Measurements from ENCODE around the gene CSNK2A1. TPM values are rescaled to one million over a fixed set of nuclear protein-coding genes. Genes with fewer than 3 reads are reported as not detected.
"Not testable (repeated sequence)": the region's sequence is repeated elsewhere in the genome, so short reads cannot be mapped to it uniquely, and the experiment has no call there.

CSNK2A1 gene
- total RNA-seq (2014; rRNA removed; shearing (Covaris generic); ENCODE audit: low replicate concordance) = 110 and 119 TPM in 2 replicates

DNA sequence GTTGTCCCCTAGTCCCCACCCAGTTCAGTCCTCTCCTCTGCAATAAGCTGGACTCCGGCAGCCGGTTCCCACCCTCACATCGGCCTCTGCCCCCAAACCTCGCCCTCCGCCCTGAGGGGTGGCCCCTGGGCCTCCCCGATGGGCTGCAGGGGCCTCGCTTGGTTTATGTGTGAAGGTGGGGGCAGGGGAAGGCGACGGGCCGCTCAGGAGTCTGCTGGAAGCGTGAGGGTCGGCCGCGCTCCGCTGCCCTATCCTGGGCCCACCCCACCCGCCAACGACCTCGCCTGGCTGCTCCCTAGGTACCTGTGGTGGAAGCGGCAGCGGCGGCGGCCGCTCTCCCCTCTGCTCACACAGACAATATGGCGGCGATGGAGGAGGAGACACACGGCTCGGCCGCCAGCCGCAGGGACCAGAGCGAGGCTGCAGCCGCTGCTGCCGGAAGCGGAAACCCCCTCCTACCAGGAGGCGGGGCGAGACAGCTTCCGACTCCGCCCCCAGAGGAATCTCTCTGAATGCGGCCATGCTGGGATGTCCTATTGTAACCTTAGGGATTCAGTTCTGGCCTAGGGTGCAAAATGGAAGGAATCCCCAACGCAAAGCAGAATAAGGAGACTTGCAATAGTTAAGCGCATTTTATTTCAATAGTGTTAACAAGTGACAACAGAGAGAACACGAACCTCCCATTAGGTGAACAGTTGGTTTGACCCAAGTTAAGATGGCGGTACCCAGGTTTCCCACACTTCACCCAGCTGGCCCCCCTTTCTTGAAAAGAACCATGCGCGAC lies at the start of gene CSNK2A1:
Gene CSNK2A1 (minus strand): TSS at position 422 of the 784 bp plus-strand sequence. CDS start 35,239 bp downstream, outside the sequence.
- Histone ChIP-seq H3K36me3 (peaks cover 40% of the 10 kb centered on the region), H3K9me3 (peaks cover 16% of the 10 kb centered on the region), H3K27me3 (no peaks in the 10 kb centered on the region), H3K4me3 (peak within 1 kb of the TSS; percentile 96)
- DNase-seq = peak; percentile 87

GRCh38 chr20:592506-592905 lies 48.9 kb upstream of the CSNK2A1 start:
- Histone ChIP-seq H3K27me3 (no peaks in the 10 kb centered on the region), H3K9me3 (no peaks in the 10 kb centered on the region), H3K36me3 (no peaks in the 10 kb centered on the region), H3K4me3 (no peak overlapping the region)
- no peak for DNase-seq

DNA sequence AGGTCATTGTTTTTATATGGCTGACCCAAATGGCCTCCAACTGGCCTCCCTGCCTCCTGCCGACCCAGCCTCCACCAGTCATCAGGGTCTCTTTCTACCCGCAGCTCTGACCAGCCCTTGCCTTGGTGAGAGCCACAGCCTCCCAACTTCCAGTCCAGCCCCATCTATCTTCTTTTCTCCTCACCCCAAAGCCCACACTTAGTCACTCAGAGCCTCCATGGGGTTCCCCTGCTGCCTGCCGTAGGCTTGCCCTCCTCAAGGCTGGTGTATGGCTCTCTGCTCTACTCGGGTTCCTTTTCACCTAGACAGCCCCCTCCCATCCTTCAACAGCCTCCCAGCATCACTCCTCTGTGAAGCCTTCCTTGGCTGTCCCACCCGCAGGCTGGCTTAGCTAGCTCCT lies 48.4 kb upstream of the CSNK2A1 start:
- Histone ChIP-seq H3K27me3 (no peaks in the 10 kb centered on the region), H3K9me3 (no peaks in the 10 kb centered on the region), H3K36me3 (no peaks in the 10 kb centered on the region), H3K4me3 (no peak overlapping the region)
- DNase-seq = no peak

GRCh38 chr20:588932-589672 lies 45.5 kb upstream of the CSNK2A1 start:
- DNase-seq = no peak
- Histone ChIP-seq H3K27me3 (no peaks in the 10 kb centered on the region), H3K36me3 (no peaks in the 10 kb centered on the region), H3K4me3 (no peak overlapping the region), H3K9me3 (no peaks in the 10 kb centered on the region)

DNA sequence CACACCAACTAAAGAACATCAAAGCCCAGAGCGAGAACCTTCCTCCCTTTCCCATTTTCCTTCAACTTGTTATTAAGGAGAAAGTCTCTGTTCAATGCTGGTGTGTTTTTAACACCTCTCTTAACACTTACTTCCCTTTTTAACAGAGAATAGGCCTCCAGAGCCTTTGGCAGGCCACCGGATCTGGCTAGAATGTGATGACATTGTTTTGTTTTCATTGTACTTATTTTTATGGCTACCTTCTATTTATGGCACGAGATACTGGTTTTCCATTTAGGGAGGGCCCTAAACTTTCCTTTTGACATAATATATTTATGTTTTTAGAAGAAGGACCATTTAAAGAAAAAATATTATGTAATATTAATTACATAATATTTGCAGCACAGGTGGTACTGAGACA lies 44.9 kb upstream of the CSNK2A1 start:
- H3K27me3 ChIP-seq = no peaks in the 10 kb centered on the region
- DNase-seq = no peak
- no peak overlapping the region for H3K4me3 ChIP-seq
- no peaks in the 10 kb centered on the region for H3K36me3 ChIP-seq
- H3K9me3 ChIP-seq = no peaks in the 10 kb centered on the region

- no peaks in the 10 kb centered on the region for H3K36me3 ChIP-seq
- H3K4me3 ChIP-seq = no peak overlapping the region
- DNase-seq = no peak
- no peaks in the 10 kb centered on the region for H3K9me3 ChIP-seq
- H3K27me3 ChIP-seq = no peaks in the 10 kb centered on the region
Measured at GRCh38 chr20:584971-585301, 41.3 kb upstream of the CSNK2A1 start.

- Histone ChIP-seq H3K36me3 (no peaks in the 10 kb centered on the region), H3K4me3 (no peak overlapping the region), H3K27me3 (no peaks in the 10 kb centered on the region), H3K9me3 (no peaks in the 10 kb centered on the region)
- DNase-seq = no peak
Measured at GRCh38 chr20:584161-584970, 40.8 kb upstream of the CSNK2A1 start.

GRCh38 chr20:582204-582603 lies 38.6 kb upstream of the CSNK2A1 start:
- no peak for DNase-seq
- Histone ChIP-seq H3K36me3 (no peaks in the 10 kb centered on the region), H3K4me3 (no peak overlapping the region), H3K9me3 (no peaks in the 10 kb centered on the region), H3K27me3 (no peaks in the 10 kb centered on the region)

DNA sequence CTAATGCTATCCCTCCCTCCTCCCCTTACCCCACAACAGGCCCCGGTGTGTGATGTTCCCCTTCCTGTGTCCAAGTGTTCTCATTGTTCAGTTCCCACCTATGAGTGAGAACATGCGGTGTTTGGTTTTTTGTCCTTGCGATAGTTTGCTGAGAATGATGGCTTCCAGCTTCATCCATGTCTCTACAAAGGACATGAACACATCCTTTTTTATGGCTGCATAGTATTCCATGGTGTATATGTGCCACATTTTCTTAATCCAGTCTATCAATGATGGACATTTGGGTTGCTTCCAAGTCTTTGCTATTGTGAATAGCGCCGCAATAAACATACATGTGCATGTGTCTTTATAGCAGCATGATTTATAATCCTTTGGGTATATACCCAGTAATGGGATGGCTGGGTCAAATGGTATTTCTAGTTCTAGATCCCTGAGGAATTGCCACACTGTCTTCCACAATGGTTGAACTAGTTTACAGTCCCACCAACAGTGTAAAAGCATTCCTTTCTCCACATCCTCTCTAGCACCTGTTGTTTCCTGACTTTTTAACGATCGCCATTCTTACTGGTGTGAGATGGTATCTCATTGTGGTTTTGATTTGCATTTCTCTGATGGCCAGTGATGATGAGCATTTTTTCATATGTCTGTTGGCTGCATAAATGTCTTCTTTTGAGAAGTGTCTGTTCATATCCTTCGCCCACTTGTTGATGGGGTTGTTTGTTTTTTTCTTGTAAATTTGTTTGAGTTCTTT lies 35.5 kb upstream of the CSNK2A1 start:
- not testable (repeated sequence) for H3K9me3 ChIP-seq, H3K27me3 ChIP-seq, H3K4me3 ChIP-seq, H3K36me3 ChIP-seq, DNase-seq

DNA sequence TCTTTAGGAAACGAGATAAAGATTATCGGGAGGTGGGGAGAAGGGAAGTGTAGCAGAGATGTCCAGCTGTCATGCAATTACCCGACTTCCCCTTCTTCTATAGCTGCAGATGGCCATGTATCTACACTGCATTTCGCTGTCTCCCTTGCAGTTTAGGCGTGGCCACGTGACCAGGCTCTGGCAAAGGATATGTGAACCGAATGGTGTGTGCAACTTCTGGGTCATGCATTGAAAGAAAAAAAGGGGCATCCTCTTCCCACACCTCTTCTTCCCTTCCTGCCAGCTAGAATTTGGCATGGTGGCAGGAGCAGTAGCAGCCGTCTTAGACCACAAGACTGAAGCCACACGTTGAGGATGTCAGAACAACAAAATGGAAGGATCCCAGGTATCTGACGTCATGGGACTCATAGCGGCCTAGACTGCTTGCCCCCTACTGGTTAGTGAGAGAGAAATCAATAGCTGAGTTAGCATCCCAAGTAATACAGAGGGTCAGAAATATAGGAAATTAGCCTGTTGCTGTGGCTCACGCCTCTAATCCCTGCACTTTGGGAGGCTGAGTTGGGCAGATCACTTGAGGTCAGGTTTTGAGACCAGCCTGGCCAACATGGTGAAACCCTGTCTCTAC lies 33.7 kb upstream of the CSNK2A1 start:
- no peaks in the 10 kb centered on the region for H3K9me3 ChIP-seq
- no peak overlapping the region for H3K4me3 ChIP-seq
- H3K36me3 ChIP-seq = no peaks in the 10 kb centered on the region
- DNase-seq = no peak
- no peaks in the 10 kb centered on the region for H3K27me3 ChIP-seq

- Histone ChIP-seq H3K9me3 (no peaks in the 10 kb centered on the region), H3K36me3 (no peaks in the 10 kb centered on the region), H3K27me3 (no peaks in the 10 kb centered on the region), H3K4me3 (no peak overlapping the region)
- no peak for DNase-seq
Measured at GRCh38 chr20:576156-576555, 32.6 kb upstream of the CSNK2A1 start.

- Histone ChIP-seq H3K9me3 (no peaks in the 10 kb centered on the region), H3K27me3 (no peaks in the 10 kb centered on the region), H3K36me3 (no peaks in the 10 kb centered on the region), H3K4me3 (no peak overlapping the region)
- no peak for DNase-seq
Measured at GRCh38 chr20:575230-575629, 31.6 kb upstream of the CSNK2A1 start.

DNA sequence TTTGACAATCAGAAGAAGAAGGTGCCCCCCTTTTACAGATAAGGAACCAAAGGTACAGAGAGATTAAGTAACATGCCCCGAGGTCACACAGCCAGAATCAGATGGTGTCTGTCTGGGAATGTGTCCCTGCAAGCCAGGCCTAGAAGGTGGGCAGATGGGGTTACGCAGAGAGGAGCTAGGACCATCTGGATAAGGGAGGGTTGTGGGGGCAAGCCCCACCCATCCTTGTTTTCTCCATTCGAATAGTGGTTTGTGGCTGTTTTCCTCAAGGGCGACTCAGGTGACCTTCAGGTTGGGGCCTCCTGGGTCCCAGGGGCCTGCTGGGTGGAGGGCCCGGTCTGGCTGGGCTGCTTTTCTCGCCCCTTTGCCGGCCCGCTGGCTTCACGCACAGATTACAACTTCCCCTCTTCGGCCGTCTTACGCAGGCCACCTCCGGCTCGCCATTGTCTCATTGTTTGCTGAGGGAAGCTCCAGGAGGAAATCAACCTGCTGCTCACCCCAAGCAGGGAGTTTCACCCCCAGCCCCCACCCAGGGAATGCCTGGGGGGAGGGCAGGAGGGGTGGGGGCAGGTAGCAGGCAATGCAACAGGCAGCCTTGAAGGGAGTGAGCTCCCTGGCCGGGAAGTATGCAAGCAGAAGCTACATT lies 30.8 kb upstream of the CSNK2A1 start:
- no peak for DNase-seq
- no peak overlapping the region for H3K4me3 ChIP-seq
- no peaks in the 10 kb centered on the region for H3K36me3 ChIP-seq
- H3K9me3 ChIP-seq = no peaks in the 10 kb centered on the region
- no peaks in the 10 kb centered on the region for H3K27me3 ChIP-seq

DNA sequence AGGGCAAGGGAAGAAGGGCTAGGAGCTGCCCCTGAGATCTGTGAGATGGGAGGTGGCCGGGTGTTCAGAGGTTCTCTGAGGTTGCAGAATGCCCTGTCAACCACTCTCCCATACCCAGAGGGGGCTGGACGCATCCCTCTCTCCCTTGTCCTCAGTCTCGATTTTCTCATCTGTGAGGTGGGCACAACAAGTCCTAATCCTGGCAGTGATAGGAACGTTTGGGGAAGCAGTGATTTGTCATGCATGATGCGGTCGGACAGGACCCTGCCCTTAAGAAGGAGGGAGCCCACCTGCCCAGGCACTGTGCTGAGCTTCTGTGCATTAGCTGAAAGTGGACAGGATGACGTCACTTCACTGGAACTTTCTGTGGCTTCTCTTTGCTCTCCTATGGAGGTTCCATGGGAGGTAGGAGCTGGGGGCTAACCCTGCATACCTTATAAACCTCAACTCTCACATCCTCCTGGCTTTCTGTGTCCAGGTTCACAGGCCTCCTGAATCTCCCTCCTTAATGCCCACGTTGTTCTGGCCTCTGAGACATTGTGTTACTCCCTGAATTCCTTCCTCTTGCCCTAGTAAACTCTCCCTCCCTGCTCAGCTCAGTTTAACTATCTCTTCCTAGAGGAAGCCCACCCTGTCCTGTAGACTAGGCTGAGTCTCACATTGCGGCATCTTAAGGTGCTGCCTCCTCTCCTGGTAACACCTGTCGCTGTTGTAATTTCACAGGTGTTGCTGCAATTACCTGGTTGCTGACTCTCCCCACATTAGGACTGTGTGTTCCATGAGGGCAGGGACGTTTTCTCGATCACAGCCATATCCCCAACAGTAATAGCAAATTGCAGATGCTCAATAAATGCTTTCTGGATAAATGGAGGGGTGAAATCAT lies 30.1 kb upstream of the CSNK2A1 start:
- no peaks in the 10 kb centered on the region for H3K36me3 ChIP-seq
- DNase-seq = no peak

DNA sequence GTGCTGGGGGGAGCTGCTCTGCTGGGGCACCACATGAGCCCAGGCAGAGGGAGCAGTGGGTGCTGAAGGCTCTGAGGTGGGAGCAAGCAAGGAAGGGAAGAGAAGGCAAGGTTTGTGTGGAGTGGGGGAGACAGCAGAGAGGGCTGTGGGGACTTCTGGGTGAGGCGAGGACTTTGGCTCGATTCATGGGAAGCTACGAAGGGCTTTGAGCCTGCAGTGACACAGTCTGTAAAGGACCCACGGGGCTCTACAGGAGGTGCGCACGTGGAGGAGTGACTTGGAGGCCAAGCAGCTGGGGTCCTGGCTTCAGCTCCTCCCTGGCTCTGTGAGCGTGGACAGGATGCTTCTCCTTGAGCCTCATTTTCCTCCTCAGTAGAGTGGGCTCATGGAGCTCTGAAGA lies 29.1 kb upstream of the CSNK2A1 start:
- DNase-seq = no peak
- H3K36me3 ChIP-seq = no peaks in the 10 kb centered on the region
- H3K27me3 ChIP-seq = no peaks in the 10 kb centered on the region
- no peaks in the 10 kb centered on the region for H3K9me3 ChIP-seq
- no peak overlapping the region for H3K4me3 ChIP-seq

More for the DNA sequence above, 30.1 kb upstream of the CSNK2A1 start:
- Histone ChIP-seq H3K9me3 (no peaks in the 10 kb centered on the region), H3K4me3 (no peak overlapping the region), H3K27me3 (no peaks in the 10 kb centered on the region)
